ENCODE data around the gene SH3RF3.

The SH3RF3 gene

GRCh38 chr2:109419171-109419756 is 290.3 kb downstream of the SH3RF3 start:
- DNase-seq (ENCODE audit: low read depth in 1 of 2, low spot score in 1 of 2) = no peak
- TF ChIP-seq JUND (IDR thresholded peaks at IDR 0.05; ENCODE audit: low read depth) = no peak
- in situ Hi-C loops (cut with HindIII; ENCODE audit: low pct_unique_long_range_greater_than_20kb, low sequenced_read_pairs) = no loop called here

DNA sequence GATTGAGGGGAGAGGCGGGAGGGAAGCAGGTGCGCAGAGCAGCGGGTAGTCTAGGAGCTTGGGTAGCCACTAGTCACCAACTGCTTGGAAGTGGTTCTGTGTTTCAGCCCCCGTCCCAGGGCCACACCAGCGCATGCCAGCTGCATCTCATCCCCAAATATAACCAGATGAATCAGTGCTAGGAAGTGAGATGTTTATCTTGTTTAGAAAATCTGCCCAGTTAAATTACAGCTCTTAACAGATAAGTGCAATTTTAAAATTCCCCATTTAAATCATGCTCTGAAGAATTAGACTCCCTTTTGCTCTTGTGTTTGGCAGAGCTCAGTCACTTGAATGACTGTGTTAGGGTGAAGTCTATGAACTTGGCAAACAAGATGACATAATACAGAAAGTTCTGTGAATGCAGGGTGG is 291.0 kb downstream of the SH3RF3 start:
- TF ChIP-seq JUND (IDR thresholded peaks at IDR 0.05; ENCODE audit: low read depth) = no peak
- in situ Hi-C loops (cut with HindIII; ENCODE audit: low pct_unique_long_range_greater_than_20kb, low sequenced_read_pairs) = no loop called here
- no peak for DNase-seq (ENCODE audit: low read depth in 1 of 2, low spot score in 1 of 2)

DNA sequence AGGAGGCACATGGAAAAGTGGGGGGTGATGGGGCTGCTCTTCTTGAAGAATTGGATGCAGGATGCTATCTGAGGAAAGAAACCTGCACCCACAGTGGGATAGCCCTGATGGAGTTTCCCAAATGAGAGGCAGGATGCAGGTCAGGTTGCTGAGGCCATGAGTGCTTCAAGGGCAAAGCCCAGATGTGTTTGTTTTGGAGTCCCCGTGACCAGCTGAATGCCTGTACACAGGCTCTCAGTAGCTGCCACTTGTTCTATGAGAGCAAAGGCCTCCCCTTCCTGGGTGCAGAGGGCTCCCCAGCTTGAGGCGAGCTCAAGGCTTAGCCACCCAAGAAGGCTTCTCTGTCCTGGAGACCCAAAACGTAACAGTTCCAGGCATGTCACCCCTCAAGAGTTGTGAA is 292.1 kb downstream of the SH3RF3 start:
- in situ Hi-C loops (cut with HindIII; ENCODE audit: low pct_unique_long_range_greater_than_20kb, low sequenced_read_pairs) = no loop called here
- TF ChIP-seq JUND (IDR thresholded peaks at IDR 0.05; ENCODE audit: low read depth) = no peak
- no peak for DNase-seq (ENCODE audit: low read depth in 1 of 2, low spot score in 1 of 2)

DNA sequence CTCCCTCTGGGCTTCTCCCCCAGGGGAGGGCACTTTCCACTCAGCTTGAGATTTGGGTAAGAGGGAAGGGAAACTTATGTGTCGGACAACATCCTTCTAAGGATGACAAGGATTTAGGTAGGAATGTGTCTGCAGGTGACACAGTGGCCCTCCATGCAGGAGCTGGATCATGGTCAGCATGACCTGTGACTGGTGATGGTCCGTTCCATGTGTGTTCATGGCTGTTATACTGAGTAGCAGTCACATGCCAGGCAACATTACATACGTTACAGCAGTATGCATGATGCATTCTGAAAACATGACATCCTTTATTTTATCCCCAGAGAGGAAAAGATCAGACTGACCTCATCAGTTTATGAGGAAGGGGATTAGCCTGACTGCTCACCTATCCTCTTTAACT is 292.6 kb downstream of the SH3RF3 start:
- in situ Hi-C loops (cut with HindIII; ENCODE audit: low pct_unique_long_range_greater_than_20kb, low sequenced_read_pairs) = no loop called here
- DNase-seq (ENCODE audit: low read depth in 1 of 2, low spot score in 1 of 2) = no peak
- TF ChIP-seq JUND (IDR thresholded peaks at IDR 0.05; ENCODE audit: low read depth) = no peak

DNA sequence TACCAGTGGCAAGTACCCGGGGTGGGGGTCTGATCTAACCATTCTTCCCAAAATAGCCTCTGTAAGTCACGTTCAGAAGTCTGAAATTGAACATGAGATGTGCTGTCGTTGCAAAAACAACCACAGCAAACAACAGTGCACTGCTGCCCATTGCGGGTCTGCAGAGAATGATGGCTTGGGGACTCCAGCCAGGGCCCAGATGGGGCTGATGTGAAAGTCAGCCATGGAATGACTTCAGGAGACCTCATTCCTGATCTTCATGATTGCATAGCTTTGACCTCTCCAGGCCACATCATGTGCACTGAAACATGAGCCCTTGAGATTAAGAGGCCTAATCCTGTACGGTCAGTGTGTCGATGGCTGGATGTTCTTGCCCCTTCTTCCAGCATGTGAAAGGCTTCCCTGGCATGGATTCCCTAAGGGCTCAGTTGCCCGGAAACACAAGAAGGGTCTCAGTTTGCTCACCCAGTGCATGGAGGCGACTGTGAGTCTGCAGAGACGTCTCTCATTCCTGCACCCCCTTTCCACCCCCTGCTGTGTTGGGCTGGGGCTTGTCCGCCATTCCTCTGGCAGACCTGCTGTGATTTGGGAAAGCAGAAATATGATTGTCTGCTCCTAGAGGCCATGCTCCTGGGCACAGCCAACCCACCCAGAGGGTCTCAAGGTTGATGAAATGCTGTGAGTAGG is 293.2 kb downstream of the SH3RF3 start:
- in situ Hi-C loops (cut with HindIII; ENCODE audit: low pct_unique_long_range_greater_than_20kb, low sequenced_read_pairs) = no loop called here
- no peak for DNase-seq (ENCODE audit: low read depth in 1 of 2, low spot score in 1 of 2)

DNA sequence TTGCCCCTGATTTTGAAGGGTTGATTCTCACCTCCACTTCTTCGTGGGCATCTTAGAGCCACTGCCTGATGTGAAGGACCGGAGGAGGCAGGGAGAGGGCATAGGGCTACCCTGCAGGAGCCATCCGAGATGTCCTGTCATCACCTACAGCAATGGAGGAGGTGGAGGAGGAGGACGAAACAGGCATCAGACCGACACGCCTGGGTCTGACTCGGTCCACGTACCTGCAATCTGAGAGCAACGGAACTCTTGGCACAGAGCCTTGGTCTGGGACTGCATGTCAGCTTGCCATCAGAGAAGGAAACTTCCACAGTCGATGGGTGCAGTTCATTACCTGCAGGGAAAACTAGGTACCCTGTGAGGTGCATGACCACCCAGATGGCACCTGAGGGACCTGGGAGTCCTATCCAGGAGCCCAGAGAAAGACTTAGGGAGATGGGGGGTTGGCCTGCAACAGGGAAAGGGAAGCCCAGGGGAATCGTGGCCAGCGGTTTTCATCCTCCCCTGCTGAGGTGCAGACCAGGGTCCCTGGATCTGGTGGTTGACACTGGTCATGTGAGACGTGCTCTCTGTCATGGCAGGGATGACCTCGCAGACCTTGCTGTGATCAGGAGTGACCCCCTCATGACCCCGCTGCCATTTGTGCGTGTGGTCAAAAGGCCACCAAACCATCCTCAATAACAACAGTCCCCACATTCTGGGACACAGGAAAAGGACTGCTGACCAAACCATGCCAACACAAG is 293.9 kb downstream of the SH3RF3 start:
- DNase-seq (ENCODE audit: low read depth in 1 of 2, low spot score in 1 of 2) = no peak
- in situ Hi-C loops (cut with HindIII; ENCODE audit: low pct_unique_long_range_greater_than_20kb, low sequenced_read_pairs) = no loop called here
- TF ChIP-seq JUND (IDR thresholded peaks at IDR 0.05; ENCODE audit: low read depth) = no peak

More for the DNA sequence above, 293.2 kb downstream of the SH3RF3 start:
- no peak for TF ChIP-seq JUND (IDR thresholded peaks at IDR 0.05; ENCODE audit: low read depth)

DNA sequence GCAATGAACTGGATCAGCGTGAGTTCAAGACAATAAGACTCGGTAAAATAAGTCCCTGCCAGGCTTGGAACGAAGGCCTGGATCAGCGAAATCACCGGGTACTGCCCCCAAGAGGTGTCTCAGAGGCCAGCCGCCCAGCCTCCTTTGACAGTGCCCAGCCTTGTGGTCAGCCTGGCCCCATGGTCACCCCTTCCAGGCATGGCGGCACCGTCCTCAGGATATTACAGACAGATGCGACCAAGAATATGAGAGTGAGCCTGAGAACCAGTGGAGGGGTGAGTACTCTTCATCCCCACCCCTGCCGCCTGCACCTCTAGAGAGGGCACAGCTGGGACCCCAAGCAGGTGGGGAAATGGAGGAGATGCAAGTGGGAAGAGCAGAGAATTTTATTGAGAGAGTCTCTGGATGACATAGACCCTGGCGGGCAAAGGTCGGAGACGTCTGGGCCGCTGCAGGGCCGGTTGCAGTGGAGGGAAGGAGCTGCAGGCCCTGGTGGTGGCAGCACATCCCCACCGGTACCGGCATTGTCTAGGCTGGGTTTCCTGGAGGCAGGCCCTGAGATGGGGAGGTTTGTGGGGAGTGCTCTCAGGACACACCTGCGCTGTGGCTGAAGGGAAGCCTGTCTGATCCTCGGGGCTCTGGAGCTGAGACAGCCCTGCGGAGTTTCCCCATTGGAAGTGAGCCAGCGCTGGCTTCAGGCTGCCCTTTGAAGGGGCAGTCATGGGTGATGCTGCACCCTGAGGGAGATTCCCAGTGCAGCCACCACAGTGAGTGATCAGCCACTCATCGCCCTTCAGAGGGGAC is 294.8 kb downstream of the SH3RF3 start:
- TF ChIP-seq JUND (IDR thresholded peaks at IDR 0.05; ENCODE audit: low read depth) = no peak
- no peak for DNase-seq (ENCODE audit: low read depth in 1 of 2, low spot score in 1 of 2)
- in situ Hi-C loops (cut with HindIII; ENCODE audit: low pct_unique_long_range_greater_than_20kb, low sequenced_read_pairs) = no loop called here

- no peak for TF ChIP-seq JUND (IDR thresholded peaks at IDR 0.05; ENCODE audit: low read depth)
- in situ Hi-C loops (cut with HindIII; ENCODE audit: low pct_unique_long_range_greater_than_20kb, low sequenced_read_pairs) = no loop called here
- DNase-seq (ENCODE audit: low read depth in 1 of 2, low spot score in 1 of 2) = no peak
These were observed 296.4 kb downstream of the SH3RF3 start for GRCh38 chr2:109425411-109425810.

DNA sequence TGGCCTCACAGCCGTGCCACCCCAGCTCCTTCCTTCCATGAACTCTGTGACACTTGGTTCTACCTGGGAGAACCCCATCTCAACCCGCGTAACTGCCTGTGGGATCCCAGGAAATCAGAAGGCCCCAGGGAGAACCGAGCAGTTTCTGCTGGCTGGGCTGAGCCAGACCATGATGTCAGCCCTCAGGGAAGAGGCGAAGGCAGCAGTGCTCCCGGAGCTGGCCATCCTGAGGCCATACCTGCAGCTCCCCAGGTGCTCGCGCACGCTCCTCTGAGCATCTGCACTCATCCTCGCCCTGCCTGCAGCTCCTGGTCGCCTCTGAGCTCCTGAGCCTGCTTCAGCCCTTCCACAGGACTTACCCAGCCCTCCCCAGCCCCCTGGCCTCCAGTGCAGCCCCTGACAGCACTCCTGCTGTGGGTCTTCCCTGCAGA is 298.7 kb downstream of the SH3RF3 start:
- DNase-seq (ENCODE audit: low read depth in 1 of 2, low spot score in 1 of 2) = no peak
- TF ChIP-seq JUND (IDR thresholded peaks at IDR 0.05; ENCODE audit: low read depth) = no peak

DNA sequence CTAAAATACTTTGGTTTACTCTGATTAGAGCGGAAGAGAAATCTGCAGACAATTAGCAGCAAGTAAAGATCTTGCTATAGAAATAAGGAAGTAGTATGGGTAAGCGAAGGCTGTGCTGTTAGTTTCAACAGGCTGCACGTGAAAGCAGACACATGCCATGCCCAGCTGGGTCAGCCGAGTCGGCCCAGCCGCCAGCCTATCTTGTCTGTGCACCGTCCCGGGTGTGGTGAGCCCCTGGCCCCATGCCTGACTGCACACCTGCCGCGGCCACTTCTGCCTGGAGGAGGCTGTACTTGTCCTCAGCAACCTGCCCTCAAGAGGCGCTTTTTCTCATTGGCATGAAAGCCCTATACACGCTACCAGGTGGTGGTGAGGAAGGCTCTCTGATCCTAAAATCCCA is 299.3 kb downstream of the SH3RF3 start:
- TF ChIP-seq JUND (IDR thresholded peaks at IDR 0.05; ENCODE audit: low read depth) = no peak
- in situ Hi-C loops (cut with HindIII; ENCODE audit: low pct_unique_long_range_greater_than_20kb, low sequenced_read_pairs) = no loop called here
- no peak for DNase-seq (ENCODE audit: low read depth in 1 of 2, low spot score in 1 of 2)

More for the DNA sequence above, 298.7 kb downstream of the SH3RF3 start:
- in situ Hi-C loops (cut with HindIII; ENCODE audit: low pct_unique_long_range_greater_than_20kb, low sequenced_read_pairs) = no loop called here

- no peak for TF ChIP-seq JUND (IDR thresholded peaks at IDR 0.05; ENCODE audit: low read depth)
- in situ Hi-C loops (cut with HindIII; ENCODE audit: low pct_unique_long_range_greater_than_20kb, low sequenced_read_pairs) = no loop called here
These were observed 300.0 kb downstream of the SH3RF3 start for GRCh38 chr2:109428841-109429566.

More at GRCh38 chr2:109428841-109429566, 300.0 kb downstream of the SH3RF3 start:
- no peak for DNase-seq (ENCODE audit: low read depth in 1 of 2, low spot score in 1 of 2)
